Hematopoietic multipotent progenitor cell treated with erythropoietin and hydrocortisone succinate and interleukin-3 and kit ligand, for 8 days (in vitro differentiated cells): ENCODE results near the gene KTN1.
A peak's percentile ranks its signal among the peaks of the same experiment; 100 is the strongest.

Experiments used
- DNase-seq: peaks from one replicate; pipeline ENCODE4 v3.0.0-alpha.2; 2015

Gene KTN1

DNA sequence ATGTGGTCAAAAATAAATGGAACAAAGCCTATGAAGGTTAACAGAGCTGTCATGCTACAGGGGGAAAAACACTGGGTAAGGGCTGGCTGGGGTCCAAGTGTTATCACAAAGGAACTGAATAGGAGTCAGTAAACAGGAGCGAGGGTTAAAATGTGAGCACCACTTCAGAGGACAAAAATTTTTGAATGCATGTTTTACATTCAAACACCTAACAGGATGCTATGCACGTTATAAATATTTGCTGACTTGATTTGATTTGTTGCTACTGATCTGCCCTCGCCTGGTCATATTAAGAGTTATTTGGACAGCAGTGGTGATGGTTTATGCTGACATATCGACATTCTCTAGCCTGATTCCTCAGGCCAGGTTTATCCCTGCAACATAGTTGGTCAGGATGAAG lies 7.4 kb upstream of the KTN1 start:
- DNase-seq = peak; percentile 66

DNA sequence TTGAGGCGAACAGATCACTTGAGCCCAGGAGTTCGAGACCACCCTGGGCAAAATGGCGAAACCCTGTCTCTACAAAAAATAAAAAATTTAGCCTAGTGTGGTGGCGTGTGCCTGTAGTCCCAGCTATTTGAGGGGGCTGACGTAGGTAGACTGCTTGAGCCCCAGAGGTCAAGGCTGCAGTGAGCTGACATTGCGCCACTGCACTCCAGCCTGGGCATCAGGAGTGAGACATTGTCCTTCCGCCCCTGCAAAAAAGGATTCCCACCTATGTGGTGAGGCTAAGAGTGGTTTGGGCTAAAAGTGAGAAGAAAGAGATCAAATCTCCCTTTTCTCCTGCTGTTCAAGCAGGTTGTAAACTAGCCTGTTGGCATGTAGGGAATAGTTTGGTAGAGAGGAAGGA lies 5.0 kb upstream of the KTN1 start:
- no peak for DNase-seq

DNA sequence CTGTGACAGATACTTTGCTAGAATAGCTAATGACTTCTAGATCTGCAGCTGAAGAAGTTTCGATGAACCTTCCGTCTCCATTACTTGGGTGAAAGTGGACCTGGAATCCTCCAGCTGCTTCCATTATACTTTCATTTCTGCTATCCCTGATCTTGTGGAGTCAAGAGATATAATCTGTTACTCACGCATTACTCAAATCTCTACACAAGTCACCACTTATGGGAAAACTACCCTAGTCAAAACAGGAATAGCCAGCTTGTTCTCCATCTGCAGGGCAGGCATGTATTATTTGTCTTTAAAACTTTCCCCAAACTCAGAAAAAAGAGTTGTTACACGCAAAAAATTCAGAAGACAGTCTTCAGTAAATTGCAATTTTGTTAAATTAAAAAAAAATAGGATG lies 2.8 kb upstream of the KTN1 start:
- no peak for DNase-seq

DNA sequence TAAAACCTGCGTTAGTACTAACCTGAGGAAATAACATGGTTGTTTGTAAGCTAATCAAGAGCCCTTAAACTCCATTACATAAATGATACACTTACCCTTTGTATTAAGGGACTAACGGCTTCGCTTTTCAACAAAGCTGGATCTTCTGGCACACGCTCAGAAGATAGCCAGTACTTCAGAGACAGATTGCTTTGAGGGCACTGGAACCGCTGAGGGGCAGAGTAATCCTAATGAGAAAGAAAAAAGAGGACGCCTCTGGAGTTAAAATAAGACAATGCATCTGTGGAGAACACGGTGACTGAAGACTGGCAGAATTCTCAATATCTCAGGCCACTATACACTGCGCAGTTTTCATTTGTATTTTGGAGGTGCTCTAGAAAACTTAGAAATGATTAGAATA lies 1.5 kb upstream of the KTN1 start:
- DNase-seq = no peak

DNA sequence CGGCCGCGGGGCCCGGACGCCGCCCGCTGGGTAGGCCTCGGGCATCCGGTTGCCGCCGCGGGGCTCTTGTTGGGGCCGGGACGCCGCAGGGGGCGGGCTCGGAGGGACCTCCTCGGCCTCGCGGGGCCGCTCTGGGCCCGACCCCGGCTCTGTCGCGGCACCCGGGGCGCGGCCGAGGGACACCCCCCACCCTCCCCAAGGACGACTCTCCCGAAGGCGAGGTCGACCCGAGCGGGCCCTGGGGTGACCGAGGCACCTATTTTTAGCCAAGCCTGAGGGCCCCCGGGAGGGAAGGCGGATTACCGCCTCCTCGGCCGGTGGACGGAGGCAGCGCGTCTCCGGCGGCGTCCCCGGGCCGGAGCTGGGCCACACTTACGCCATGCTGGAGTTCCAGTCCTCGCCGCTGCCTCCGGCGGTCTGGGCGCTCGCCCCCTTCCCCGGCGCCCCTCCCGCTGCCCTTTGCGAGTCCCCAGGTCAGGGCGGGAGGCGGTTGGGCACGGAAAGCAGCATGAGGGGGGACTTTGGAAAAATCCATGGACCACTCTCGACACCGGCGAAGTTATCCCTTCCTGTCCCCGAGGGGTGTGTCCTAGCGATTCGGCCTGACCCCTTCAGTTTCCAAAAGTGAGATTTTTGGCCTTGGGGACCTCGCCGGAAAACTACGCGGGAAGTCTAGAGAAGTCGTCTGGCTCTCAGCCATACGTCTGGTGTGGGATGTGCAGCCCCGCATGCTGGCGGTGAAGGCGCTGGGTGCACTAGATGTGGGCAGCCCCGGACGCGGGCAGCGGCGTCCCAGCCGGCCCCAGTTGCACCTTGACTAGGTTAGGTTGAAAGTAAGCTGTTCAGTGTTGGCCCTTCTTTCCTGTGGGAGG lies 699 bp downstream of the KTN1 start:
- peak; percentile 59 for DNase-seq

DNA sequence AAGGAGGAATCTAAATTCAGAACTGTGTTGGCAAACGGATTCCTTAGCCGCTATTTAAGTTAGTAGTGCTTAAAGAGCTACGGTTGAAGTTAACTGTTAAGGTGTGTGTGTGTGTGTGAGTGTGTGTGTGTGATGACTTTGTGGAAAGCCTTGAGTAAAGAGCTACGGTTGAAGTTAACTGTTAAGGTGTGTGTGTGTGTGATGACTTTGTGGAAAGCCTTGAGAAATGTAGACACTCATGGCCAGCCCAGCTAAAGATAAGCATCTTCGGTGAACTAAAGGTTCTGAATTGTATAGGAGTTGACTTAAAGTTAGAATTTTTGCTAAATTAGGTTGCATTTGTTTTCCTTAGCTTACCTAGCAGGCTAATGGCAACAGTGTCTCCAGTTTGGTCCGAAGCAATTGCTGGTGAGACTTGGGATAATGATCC lies 1.4 kb downstream of the KTN1 start:
- DNase-seq = peak; percentile 54

DNA sequence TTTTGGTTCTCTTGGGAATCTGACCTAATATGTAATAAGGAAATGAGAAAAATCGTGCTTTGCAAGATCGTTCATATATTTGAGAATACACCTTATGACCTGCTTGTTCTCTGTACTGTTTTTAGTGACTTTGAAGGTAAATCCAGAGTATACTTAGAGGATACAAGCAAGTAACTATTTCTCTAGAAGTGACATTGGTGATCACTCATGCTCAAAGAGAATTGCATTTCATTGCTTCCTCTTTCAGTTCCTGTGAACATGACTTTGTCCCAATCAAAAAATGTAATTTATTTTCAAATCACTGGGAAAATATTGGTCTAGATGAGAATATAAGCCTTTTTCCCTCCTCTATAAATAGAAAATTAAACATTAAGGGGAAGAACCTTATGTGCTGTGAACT lies 2.7 kb downstream of the KTN1 start:
- DNase-seq = no peak

DNA sequence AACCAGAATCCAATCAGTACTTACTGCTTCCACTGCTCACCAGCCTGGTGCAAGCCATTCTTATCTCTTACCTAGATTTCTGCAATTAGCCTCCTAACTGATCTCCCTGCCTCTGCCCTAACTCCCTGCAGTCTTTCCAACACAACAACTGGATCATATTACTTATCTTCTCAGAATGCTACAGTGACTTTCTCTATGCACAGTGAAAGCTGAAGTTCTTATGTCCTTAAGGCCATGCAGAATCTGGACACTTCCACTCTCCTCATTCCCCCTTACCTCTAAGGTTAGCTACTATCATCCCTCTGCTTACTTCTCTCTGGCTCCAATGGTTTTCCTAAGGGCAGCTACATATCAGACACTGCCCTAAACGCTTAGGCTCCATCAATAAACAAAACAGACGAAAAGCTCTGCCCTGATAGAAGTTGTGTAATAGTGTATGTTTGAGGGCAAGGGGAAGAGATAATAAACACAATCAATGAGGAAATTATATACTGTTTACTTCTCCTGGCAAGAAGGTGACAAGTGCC lies 4.0 kb downstream of the KTN1 start:
- DNase-seq = peak; percentile 18

DNA sequence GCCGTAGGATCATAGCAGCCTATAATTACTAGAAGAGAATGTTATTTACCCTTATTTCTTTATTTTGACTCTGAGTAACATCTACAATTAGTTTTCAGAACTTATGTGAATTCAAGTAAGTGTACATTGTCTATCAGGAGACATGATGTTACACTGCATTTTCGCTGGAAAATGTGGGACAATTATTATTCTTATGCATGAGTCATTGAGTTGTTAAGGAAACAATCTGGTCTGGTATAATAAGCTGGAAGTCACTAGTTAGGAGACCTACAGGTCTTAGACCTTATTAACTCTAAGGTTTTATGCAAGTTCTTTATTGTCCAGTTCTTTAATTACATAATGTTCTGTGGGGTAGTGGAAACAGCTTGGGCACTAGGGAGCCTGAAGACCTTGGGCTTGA lies 5.8 kb downstream of the KTN1 start:
- no peak for DNase-seq

DNA sequence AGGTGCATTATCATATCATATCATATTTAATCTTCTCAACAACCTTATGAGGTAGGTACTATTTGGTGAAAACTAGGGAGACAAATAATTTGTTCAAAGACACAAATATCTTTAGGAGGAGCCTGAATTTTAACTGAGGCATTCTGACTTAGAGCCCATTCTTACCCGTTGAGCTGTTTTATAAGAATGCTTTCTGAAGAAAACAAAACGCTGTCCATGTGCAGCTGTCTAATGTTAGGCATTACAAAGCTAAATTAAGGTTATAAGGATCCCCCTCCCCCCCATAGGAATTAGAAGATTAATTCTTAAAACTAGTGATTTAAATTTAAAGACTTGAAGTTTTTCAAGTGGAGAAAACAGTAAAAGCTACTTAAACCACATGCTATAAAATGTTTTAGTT lies 6.4 kb downstream of the KTN1 start:
- DNase-seq = no peak

DNA sequence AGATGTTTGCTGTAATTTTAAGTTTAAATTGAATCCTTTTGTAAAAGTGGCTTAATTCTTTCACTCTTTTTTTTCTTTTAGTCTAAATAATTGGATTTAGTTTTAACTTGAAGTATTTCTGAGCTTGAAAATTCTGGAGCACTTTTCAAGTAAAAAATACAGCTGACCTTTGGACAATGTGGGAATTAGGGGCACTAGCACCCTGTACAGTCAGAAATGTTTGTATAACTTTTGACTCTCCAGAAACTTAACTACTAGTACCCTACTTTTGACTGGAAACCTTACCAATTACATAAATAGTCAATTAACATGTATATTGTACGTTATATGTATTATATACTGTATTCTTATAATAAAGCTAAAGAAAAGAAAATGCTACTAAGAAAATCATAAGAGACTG lies 7.8 kb downstream of the KTN1 start:
- no peak for DNase-seq

DNA sequence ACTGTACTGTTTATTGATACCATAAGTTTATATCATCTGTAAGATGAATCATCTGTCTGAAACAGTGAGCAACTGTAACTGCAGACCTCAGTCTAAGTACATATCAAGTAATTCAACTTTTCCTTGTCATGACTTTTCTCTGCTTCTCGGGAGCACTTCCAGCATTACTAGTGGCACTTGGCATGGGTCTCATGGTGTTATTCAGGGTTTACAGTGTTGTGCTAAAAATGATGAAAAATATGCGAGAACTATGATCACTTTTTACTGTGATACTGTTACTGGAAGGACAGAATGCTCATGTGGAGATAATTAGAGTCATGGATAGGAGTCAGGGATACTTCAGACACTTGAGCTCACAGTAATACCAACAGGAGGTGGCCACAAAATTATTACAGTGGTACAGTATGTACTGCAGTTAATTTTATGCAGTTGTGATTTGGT lies 8.3 kb downstream of the KTN1 start:
- DNase-seq = no peak

DNA sequence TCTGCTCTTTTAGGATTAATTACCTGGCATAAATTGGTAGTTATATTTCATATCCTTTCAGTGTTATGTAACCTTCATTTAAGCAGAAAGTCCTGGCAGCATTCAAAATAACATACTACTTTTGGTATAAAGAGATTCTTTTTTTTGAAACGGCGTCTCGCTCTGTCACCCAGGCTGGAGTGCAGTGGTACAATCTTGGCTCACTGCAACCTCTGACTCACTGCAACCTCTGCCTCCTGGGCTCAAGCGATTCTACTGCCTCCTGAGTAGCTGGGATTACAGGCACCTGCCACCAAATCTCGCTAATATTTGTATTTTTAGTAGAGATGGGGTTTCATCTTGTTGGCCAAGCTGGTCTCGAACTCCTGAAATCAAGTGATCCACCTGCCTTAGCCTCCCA lies 9.2 kb downstream of the KTN1 start:
- DNase-seq = no peak

DNA sequence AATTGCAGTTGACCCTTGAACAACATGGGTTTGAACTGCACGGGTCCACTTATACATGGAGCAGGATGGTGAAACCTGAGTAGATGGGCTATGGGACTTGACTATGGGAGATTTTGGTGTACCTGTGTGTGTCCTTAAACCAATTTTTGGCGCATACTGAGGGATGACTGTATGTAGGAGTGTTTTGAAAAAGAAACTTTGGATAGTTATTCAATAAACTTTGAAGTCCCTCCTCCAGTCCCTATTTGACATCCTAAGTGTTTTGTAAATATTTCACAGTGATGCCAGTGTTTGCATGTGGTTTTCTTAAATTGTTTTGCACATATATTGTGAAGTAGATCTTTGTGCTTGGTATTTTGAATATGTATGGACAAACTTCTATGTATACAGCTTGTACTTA lies 12.4 kb downstream of the KTN1 start:
- no peak for DNase-seq

DNA sequence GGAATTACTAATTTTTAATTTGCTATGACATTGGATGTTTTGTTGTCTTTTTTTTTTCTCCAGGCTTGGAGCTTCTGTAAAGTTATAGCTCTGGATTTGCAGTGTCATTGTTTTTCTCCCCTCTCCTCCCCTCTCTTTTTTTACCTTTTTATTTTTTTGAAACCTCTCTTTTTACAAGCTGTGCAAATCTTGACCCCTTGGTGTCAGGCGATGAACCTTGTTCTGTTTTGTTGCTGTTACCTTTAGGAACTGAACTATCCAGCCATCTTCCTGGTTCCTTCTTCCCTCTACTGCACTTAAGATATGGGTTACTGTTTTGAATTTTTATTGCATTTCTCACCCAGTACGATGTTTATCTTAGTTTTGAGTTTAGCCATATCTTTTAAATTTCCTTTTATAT lies 13.7 kb downstream of the KTN1 start:
- DNase-seq = no peak

DNA sequence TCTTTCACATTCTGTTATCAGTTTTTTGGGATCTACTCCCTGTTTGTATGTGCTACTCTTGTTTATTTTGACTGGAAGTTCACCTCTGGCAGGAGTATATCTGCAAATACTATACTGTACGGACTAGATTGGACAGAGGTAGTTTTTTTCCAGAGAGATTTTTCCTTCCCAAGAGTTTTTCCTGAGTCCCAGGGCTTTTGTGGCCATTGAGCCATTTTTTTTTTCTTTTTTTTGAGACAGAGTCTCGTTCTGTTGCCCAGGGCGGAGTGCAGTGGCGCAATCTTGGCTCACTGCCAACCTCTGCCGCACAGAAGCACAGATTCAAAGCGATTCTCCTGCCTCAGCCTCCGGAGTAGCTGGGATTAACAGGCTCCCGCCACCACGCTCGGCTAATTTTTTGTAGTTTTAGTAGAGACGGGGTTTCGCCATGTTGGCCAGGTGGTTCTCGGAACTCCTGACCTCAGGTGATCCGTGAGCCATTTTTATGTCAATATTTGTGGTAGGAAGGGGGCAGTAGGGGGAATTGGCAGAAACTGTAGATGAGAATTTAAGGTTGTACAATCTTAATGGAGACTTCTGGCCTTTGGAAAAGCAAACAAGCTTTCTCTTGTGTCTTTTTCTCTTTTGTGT lies 19.4 kb downstream of the KTN1 start:
- no peak for DNase-seq

DNA sequence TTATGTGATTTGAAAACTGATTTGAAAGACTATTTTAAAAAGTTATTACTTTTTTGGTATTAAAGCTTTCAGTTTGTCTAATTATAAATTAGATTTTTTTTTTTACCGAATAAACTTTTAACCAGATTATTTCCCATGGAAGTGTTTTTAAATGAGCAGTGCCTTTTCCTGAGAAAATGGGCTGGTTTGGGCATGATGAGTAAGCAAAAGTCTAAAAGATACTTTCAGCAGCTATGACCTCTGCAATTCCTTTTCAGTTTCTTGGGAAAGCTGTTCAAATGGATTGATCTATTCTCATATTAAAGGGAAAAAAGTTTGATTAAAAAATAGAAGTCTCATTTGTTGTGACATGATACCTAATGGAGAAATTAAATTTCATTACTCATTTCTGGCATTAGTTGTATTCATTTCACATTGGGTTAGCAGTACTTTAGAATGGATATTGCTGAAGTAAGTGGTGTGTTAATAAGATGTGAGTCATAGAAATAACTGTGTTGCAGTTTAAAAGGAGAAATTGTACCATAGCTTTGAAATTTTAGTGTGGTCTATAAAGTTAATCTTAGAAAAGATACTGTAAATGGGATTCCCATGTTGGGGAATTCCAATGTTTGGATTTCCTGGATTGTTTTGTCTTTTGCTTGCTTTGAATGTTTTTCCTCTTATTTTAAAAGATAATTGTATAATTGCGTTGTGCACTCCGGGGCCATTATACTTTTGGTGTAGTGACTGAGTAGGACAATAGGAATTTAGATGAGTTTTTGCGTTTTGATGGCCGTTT lies 21.0 kb downstream of the KTN1 start:
- DNase-seq = no peak

DNA sequence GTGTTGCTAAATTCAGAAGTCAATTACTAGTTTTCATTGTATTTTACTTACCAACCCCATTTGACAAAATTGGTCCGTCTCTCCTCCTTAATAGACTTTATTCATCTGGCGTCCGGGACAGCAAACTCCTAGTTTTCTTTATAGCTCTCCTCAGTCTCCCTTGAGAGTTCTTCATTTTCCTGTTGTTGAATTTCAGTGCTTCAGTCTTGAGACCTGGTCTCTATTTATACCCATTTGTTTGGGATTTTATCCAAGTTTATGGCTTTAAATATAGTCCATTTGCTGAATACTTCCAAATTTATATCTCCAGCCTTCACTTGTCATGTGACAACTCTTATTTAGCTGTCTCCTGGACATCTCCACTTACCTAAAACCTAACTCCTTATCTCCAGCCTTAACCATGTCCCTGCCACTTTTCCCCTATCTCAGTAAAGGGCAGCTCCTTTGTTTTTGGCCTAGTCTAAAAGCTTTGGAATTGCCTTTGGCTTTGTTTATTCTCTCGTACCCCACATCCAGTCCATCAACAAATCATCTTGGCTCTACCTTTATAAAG lies 23.5 kb downstream of the KTN1 start:
- DNase-seq = no peak

DNA sequence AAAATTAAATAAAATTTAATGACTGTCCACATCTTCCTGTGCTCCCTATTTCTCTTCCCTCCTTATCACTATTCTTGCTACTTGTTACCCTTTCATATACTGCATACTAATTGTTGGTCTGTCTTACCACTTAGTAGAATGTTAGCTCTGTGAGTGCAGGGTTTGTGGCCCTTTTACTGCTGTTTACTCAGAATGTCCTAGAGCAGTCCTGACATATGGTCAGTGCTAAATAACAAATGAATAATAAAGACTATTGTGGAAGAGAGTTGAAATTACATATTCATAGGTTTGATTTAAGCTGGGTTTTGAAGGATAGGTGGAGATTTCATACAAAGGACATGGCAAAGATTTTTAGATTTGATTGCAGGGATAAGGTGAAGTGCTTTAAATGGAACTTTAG lies 24.5 kb downstream of the KTN1 start:
- no peak for DNase-seq

DNA sequence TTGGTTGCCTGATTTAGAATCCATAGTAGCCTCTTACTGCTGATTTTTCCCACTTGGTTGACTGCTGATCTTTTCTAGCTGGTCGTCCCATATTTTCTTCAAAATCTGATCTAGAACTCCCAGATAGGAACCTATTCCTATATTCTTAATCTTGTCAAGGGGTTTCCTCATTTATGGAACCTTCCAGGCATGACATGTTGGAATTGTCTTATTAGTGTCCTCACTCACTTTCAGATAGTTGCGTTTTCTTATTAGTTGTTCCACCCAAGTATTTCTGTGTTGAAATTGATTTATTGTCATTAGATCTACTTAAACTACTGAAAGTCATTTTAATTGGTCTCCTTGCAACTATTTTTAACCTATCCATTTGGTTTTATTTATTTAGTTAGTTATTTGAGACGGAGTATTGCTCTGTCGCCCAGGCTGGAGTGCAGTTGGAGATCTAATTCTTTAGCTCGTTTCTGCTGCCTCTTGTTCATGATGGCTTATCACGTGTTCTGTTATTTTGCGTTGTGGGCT lies 25.0 kb downstream of the KTN1 start:
- no peak for DNase-seq

DNA sequence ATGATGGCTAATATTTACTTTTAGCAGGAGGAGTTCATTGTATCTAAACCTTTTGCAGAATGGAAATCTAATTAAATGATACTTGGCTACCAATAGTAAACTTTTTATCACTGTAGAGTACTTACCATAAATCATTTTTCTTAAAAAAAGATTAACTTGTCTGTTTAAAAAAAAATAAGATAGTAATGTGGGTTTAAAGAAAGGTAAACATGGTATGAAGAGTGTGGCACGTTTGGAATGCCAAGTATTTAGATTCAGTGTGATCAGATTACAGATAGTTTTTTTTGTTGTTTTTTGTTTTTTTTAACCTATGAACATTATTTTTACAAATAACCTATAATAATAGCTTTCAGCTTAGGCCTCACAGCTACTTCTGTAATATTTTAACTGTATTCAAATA lies 25.8 kb downstream of the KTN1 start:
- DNase-seq = no peak

DNA sequence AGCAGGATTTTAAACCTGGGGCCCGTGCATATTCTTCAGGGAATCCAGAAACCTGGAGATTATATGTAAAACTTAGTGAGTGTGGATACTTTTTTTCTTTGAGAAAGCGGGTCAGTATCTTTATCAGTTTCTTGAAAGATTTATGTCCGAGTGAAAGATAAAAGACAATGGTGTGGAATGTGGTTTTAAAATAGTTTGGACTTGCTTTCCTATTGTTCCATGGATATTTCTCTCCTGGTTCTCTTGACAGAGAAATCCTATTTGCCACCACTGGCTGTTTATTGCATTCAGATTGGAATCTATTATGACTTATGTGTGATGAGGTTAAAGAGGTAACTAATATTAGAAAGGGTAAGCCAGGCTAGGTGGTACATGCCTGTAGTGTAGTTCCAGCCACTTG lies 27.4 kb downstream of the KTN1 start:
- no peak for DNase-seq

DNA sequence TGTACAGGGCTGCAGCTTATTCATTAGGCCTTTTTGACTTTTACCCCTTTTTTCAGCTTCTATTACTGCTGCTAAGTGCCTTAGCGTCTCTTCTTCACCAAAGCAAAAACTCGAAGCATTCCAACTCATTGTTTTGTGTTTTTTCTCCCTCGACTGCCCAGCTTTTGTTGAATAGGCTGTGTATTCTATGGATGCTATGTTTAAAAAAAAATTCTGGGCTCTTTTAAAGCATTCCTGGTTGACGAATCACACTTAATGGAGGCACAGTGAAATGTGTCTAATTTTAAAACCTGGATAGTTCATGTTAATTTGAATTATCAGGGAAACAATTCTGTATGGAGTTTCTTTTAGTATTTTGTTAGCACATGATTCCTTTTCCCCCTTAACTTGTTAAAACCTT lies 29.7 kb downstream of the KTN1 start:
- DNase-seq = no peak
